Upper lobe of right lung (tissue), 1 donor: Measurements from ENCODE around the gene BACH2. TPM values are rescaled to one million over a fixed set of nuclear protein-coding genes. Genes with fewer than 3 reads are reported as not detected.

Experiments used
- ATAC-seq: fragments of 200-7000 bp; cut with Tn5 transposase; one replicate; pipeline ENCODE4 v1.9.1; 2020; ENCODE audit warnings: mild to moderate bottlenecking, moderate library complexity
- DNase-seq: peaks from one replicate; pipeline ENCODE4 v3.0.0-alpha.2; 2020
- H3K27ac ChIP-seq: fragments of 200-600 bp; one replicate; pipeline ENCODE4 v1.8.0; 2022
- H3K27me3 ChIP-seq: fragments of 200-600 bp; one replicate; pipeline ENCODE4 v1.8.0; 2022; ENCODE audit warnings: mild to moderate bottlenecking
- H3K36me3 ChIP-seq: fragments of 200-600 bp; one replicate; pipeline ENCODE4 v1.8.0; 2022
- H3K4me1 ChIP-seq: fragments of 200-600 bp; one replicate; pipeline ENCODE4 v1.8.0; 2022
- H3K4me3 ChIP-seq: fragments of 200-600 bp; one replicate; pipeline ENCODE4 v1.8.0; 2022; ENCODE audit warnings: mild to moderate bottlenecking
- H3K9me3 ChIP-seq: fragments of 200-600 bp; one replicate; pipeline ENCODE4 v1.8.0; 2022
- CTCF ChIP-seq: fragments of 200-600 bp; IDR thresholded peaks from one replicate; pipeline ENCODE4 v1.8.0; 2022; ENCODE audit warnings: antibody characterized with exemption
- intact Hi-C: fragments of 100-400 bp; cut with DNase I; formaldehyde crosslinking; loops from one replicate; pipeline ENCODE4 v1.11.0; 2022
- total RNA-seq: library from RNA; stranded (reverse); fragmentation: NEBNext Ultra II Directional; extraction: Animal tissue kit (Norgen Biotek cat#: 25700); gene quantifications from one replicate; pipeline ENCODE4 v1.2.1, GENCODE V29; 2021
- donor health status: DM: no; HTN: yes; CAD: no; lungs with severe emphysema.

BACH2 gene
- total RNA-seq, 1 donor from 2014 or later, result 4.9 TPM

GRCh38 chr6:90251295-90251992 is 45.2 kb downstream of the BACH2 start:
- intact Hi-C loops, result no loop called here
- DNase-seq (no peak), ATAC-seq (no peak)
- Histone ChIP-seq H3K9me3 (no peaks in the 10 kb centered on the region), H3K4me3 (no peak overlapping the region), H3K36me3 (no peaks in the 10 kb centered on the region), H3K27ac (no peak overlapping the region), H3K27me3 (no peaks in the 10 kb centered on the region), H3K4me1 (no peaks in the 10 kb centered on the region)
- TF ChIP-seq CTCF, result no peak

- no peak for ATAC-seq
- H3K27ac ChIP-seq, result no peak overlapping the region
Observed at GRCh38 chr6:90250405-90250804, 46.2 kb downstream of the BACH2 start.

DNA sequence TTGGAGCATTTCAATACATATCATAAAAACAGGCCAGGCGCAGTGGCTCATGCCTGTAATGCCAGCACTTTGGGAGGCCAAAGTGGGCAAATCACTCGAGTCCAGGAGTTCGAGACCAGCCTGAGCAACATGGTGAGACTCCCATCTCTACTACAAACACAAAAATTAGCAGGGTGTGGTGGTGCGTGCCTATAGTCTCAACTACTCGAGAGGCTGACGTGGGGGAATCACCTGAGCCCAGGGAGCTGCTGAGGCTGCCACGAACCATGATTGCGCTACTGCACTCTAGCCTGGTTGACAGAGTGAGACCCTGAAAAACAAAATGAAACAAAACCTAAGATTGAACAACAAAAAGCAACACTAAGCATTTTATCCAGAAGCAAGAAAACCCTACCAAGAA is 47.2 kb downstream of the BACH2 start:
- Histone ChIP-seq H3K4me3 (no peak overlapping the region), H3K9me3 (no peaks in the 10 kb centered on the region), H3K27me3 (no peaks in the 10 kb centered on the region), H3K27ac (no peak overlapping the region), H3K4me1 (no peaks in the 10 kb centered on the region), H3K36me3 (no peaks in the 10 kb centered on the region)
- DNase-seq (no peak), ATAC-seq (no peak)
- intact Hi-C loops, result no loop called here
- no peak for TF ChIP-seq CTCF

More at GRCh38 chr6:90250405-90250804, 46.2 kb downstream of the BACH2 start:
- H3K36me3 ChIP-seq, result no peaks in the 10 kb centered on the region
- H3K4me1 ChIP-seq, result no peaks in the 10 kb centered on the region
- intact Hi-C loops, result no loop called here
- H3K27me3 ChIP-seq, result no peaks in the 10 kb centered on the region
- no peak for TF ChIP-seq CTCF
- H3K9me3 ChIP-seq, result no peaks in the 10 kb centered on the region
- DNase-seq, result no peak
- no peak overlapping the region for H3K4me3 ChIP-seq

GRCh38 chr6:90249034-90249433 is 47.6 kb downstream of the BACH2 start:
- Histone ChIP-seq H3K4me1 (no peaks in the 10 kb centered on the region), H3K36me3 (no peaks in the 10 kb centered on the region), H3K9me3 (no peaks in the 10 kb centered on the region), H3K4me3 (no peak overlapping the region), H3K27ac (no peak overlapping the region), H3K27me3 (no peaks in the 10 kb centered on the region)
- ATAC-seq (no peak), DNase-seq (no peak)
- intact Hi-C loops, result no loop called here
- TF ChIP-seq CTCF, result no peak

DNA sequence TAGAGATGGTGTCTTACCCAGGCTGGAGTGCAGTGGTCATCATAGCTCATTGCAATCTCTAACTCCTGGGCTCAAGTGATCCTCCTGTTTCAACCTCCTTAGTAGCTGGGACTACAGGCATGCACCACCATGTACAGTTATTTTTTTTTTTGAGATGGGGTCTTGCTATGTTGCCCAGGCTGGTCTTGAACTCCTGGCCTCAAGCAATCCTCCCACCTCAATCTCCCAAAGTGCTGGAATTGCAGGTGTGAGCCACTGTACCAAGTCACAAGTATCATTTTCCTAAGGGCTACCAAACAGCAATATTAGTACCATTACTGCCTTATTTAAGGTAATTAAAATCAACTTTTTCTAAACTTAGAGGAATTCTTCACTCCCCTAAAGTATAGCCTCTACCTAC is 49.4 kb downstream of the BACH2 start:
- Histone ChIP-seq H3K9me3 (no peaks in the 10 kb centered on the region), H3K4me3 (no peak overlapping the region), H3K27ac (no peak overlapping the region), H3K4me1 (no peaks in the 10 kb centered on the region), H3K36me3 (no peaks in the 10 kb centered on the region), H3K27me3 (no peaks in the 10 kb centered on the region)
- intact Hi-C loops, result no loop called here
- ATAC-seq (no peak), DNase-seq (no peak)
- TF ChIP-seq CTCF, result no peak
